Activated CD8-positive, alpha-beta memory T cell treated with anti-CD3 and anti-CD28 coated beads, Interleukin-2, amount 50 U/mL, for 1 hour (primary cell): Measurements from ENCODE around the gene NFAM1.

Experiments
- DNase-seq: peaks from one replicate; pipeline ENCODE4 v3.0.0-alpha.2; 2020; ENCODE audit errors: extremely low read depth

Gene NFAM1

DNA sequence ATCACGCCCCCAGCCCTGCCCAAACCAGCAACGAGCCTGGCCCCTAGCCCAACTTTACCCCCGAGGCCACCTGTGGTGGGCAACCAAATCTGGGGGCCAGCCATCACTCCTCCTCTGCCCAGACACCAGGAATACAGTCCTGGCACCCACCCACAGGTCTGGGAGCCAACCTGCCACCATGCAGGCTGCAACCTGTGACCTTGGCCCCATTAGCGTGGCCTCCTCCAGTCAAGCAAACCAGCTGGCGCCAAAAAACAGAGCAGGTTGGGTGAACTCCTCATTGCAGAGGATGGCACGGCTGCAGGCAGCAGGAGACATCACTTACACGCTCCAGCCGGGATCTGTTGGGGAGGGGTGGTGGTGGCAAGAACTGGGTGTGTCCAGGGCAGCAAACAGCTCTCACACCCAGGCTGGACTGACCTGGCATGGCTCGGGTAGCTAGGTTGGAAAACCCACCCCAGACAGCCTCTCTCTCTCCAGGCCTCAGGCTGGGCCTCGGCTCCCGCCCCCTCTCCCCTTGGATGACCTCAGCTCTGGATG is 96.3 kb downstream of the NFAM1 start:
- no peak for DNase-seq

DNA sequence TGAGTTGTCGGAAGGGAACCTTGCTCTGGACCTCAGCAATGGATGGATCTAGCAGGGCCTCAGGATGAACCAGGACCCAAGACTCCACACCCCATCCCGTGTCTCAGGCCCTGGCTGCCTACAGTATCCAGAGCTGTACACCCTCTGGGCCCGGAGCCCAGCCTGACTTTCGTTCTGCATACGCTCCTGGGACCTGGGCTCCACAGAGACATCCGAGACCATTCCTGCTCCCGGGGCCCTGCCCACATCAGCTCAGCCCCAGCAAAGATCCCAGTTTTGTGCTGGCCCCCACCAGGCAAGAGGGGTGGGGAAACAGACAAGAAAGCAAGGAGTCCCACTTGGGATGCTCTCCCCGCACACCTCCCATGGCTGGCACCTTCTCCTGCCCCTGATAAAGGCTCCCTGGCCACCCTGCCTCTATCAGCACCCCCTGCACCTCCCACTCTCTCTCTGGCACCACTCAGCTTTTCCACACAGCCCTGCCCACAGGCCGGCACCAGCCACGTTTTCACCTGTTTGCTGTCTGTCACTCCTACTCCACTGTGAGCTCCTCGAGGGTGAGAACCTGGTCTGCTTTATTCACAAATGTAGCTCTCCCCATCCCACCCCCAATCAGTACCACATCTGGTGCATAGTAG is 97.2 kb downstream of the NFAM1 start:
- no peak for DNase-seq

DNA sequence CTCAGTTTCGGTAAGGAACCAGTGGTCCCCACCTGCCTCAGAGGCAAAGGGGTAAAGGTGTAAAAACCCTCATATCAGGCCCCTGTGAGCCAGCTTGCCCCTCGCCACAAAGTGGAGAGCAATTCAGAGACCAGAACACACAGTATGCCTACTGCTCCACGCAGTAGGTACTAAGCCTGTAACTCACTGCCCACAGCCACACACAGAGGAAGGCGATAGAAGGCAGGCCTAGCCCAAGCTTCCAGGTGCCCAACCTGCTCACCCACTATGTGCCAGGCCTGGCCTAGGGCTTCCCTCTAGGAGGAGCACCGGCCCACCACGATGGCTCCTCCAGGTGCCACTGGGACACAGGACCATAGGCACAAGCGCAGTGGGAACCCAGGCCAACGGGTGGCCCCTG is 98.7 kb downstream of the NFAM1 start:
- DNase-seq = no peak

DNA sequence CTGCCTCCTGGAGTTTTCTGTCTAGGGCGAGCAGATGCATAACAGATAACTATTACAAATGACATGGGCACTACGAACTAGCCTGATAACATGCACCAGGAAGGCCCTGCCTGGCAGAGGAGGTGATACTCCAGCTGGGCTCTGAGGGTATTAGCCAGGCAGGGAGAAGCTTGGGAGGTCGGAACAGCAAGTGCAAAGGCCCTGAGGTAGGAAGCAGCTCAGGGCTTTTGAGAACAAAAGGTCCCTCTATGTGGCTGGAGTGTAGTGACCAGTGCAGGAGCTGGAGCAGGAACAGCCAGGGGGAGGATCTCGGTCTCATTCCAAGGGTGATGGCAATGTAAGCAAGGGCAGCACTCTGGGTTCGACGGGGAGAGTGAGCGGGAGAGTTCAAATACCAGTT is 100.1 kb downstream of the NFAM1 start:
- no peak for DNase-seq

DNA sequence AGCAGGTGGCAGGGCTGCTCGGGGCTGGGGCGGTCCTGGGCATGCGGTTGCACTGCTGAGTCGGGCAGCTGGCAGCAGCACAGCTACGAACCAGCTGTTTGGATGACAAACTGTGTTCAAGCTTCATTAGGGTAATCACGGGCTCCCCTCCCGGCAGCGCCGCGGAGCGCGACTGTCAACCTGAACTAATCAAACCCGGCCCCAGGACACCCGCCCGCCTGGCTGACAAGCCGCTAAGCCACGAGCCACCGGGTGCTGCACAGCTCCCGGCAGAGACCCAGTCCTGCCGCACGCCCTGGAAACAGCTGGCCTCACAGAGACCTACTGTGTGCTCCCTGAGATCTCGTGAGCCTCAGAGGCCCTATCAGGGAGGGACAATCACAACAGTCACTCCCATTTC is 101.2 kb downstream of the NFAM1 start:
- no peak for DNase-seq
